ENCODE results near the gene MED12L.
"Not testable (repeated sequence)": the region's sequence is repeated elsewhere in the genome, so short reads cannot be mapped to it uniquely, and the experiment has no call there.

The MED12L gene

DNA sequence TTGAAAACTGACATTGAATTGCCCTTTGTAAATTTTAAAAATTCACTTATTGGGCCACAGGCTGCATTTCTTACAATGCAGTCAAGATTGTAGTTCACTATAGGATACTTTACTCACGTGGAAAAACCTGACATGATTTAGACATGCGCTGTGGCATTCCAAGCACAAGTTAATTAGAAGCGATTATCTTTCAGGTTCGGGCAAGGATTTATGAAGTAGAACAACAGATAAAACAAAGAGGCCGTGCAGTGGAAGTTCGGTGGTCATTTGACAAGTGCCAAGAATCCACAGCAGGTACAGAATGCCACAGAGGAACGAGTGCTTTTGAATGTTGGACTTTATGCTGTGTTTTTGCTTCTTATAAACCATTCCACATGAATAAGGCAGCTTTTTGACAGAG, 79.8 kb downstream of the MED12L start:
- Histone ChIP-seq H3K27ac (ENCODE audit: low read length) (no peak overlapping the region), H3K4me3 (ENCODE audit: low read depth in 1 of 2, low read length in 2 of 2) (no peak overlapping the region), H3K36me3 (ENCODE audit: control insufficient read depth in 1 of 2, insufficient read depth in 2 of 2, low read length in 2 of 2) (no peaks in the 10 kb centered on the region), H3K9me3 (ENCODE audit: control insufficient read depth in 1 of 2, low read length in 2 of 2) (no peaks in the 10 kb centered on the region), H3K4me1 (ENCODE audit: control insufficient read depth in 1 of 2, insufficient read depth in 2 of 2, low read length in 2 of 2) (no peaks in the 10 kb centered on the region), H3K27me3 (ENCODE audit: low read depth, low read length) (no peaks in the 10 kb centered on the region)

DNA sequence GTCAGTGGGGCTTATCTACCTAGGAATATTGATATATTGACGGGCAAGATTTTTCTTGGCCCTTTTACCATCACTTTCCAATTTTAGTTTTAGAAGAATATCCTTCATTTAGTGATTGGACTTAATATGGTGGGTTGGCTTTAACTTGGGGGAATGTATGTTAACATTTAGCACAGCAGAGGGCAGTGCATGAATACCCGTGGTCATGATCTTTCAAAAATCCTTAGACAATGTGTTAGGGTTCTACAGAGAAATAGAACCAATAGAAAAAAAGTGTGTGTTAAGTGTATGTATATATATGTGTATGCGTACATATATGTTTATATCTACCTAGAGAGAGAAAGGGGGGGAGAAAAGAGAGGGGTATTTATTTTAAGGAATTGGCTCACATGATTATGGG, 80.7 kb downstream of the MED12L start:
- H3K4me3 ChIP-seq (ENCODE audit: low read depth in 1 of 2, low read length in 2 of 2): no peak overlapping the region
- no peaks in the 10 kb centered on the region for H3K36me3 ChIP-seq (ENCODE audit: control insufficient read depth in 1 of 2, insufficient read depth in 2 of 2, low read length in 2 of 2)
- H3K27ac ChIP-seq (ENCODE audit: low read length): no peak overlapping the region
- no peaks in the 10 kb centered on the region for H3K9me3 ChIP-seq (ENCODE audit: control insufficient read depth in 1 of 2, low read length in 2 of 2)
- no peaks in the 10 kb centered on the region for H3K27me3 ChIP-seq (ENCODE audit: low read depth, low read length)
- H3K4me1 ChIP-seq (ENCODE audit: control insufficient read depth in 1 of 2, insufficient read depth in 2 of 2, low read length in 2 of 2): peaks cover 0 to 6% of the 10 kb centered on the region in 2 donors

DNA sequence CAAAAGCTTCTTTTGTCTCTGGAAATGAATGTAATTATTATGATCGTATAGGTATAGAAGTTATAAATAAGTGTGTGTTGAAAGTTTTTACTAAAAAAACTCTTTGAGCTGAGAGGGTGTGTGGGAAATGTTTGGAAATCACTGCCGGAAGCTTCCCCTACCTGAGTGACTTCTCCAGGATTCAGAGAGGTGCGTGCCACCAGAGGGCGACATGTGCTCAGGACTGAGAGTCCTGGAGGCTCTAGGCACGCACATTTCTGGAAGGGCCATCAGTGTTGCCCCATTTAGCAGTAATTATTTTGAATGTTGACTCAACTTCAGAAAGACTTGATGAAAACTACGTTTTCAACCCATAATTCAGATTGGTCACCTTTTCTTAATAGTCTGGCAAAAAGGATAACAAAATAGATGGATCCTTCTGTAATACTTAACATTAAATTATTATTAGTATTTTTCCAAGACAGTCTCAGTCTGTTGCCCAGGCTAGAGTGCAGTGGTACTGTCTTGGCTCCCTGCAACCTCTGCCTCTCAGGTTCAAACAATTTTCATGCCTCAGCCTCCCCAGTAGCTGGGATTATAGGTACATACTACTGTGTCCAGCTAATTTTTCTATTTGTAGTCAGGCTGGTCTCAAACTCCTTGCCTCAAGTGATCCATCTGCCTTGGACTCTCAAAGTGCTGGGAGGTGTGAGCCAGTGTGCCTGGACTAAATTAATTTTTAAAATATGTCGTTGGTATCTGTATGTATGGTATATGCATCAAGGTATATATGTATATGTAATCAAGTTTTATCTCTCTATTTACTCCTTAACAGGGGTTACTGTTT, 83.0 kb downstream of the MED12L start:
- Histone ChIP-seq H3K36me3 (ENCODE audit: control insufficient read depth in 1 of 2, insufficient read depth in 2 of 2, low read length in 2 of 2) (no peaks in the 10 kb centered on the region), H3K27me3 (ENCODE audit: low read depth, low read length) (no peaks in the 10 kb centered on the region), H3K9me3 (ENCODE audit: control insufficient read depth in 1 of 2, low read length in 2 of 2) (no peaks in the 10 kb centered on the region), H3K4me1 (ENCODE audit: control insufficient read depth in 1 of 2, insufficient read depth in 2 of 2, low read length in 2 of 2) (peaks cover 0 to 6% of the 10 kb centered on the region in 2 donors), H3K4me3 (ENCODE audit: low read depth in 1 of 2, low read length in 2 of 2) (no peak overlapping the region), H3K27ac (ENCODE audit: low read length) (no peak overlapping the region)

DNA sequence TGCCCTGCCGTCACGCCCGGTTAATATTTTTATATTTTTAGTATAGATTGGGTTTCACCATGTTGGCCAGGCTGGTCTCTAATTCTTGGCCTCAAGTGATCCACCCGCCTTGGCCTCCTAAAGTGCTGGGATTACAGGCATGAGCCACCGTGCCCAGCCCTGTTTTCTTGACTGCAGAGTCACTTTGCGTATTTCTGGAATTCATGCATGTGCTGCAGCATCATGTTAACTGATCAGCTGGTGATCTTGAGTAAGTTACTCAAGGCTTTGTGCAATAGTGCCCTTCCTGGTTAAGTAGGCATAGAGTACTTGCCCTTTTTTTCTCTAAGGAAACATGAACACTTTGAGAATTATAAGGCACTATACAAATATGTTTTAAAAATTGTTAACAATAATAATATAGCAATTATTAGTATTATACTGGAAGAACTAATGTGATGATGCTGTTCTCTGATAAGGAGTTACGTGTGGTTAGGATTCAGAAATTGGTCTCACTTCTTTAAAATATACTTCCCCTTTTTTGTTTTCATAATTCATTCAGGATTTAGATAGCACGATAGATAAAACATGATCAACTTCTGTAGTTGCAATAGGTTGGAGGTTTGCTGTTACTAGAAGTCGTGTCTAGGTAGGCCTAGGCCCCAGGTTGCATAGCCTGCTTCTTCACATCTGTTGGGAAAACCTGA, 83.9 kb downstream of the MED12L start:
- Histone ChIP-seq H3K27me3 (ENCODE audit: low read depth, low read length) (no peaks in the 10 kb centered on the region), H3K4me3 (ENCODE audit: low read depth in 1 of 2, low read length in 2 of 2) (no peak overlapping the region), H3K27ac (ENCODE audit: low read length) (peak overlapping the region; percentile 2), H3K9me3 (ENCODE audit: control insufficient read depth in 1 of 2, low read length in 2 of 2) (no peaks in the 10 kb centered on the region), H3K36me3 (ENCODE audit: control insufficient read depth in 1 of 2, insufficient read depth in 2 of 2, low read length in 2 of 2) (no peaks in the 10 kb centered on the region), H3K4me1 (ENCODE audit: control insufficient read depth in 1 of 2, insufficient read depth in 2 of 2, low read length in 2 of 2) (peaks cover 0 to 6% of the 10 kb centered on the region in 2 donors)

DNA sequence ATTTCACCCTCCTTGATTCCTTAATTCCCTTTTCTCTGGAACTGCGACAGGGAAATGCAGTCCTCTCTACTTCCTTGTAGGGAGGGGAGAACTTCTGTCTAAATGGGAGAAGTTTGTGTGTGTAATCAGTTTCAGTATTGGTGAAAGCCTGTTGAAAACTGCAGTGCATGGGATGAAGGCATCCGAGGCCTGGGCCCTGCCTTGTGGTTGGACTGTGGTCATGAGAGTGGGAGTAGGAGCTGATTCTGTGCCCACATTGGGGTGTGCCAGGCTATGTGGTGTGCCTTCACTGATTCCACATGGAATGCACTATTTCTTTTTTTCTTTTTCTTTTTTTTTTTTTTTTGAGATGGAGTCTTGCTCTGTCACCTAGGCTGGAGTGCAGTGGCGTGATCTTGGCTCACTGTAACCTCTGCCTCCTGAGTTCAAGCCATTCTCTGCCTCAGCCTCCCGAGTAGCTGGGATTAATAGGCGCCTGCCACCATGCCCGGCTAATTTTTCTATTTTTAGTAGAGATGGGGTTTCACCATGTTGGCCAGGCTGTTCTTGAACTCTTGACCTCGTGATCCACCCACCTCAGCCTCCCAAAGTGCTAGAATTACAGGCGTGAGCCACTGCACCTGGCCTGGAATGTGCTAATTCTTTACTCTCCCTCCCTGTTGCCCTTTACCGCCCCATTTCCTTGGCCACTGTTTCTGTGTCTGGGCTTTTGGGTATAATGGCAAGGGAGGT, 84.7 kb downstream of the MED12L start:
- H3K4me3 ChIP-seq (ENCODE audit: low read depth in 1 of 2, low read length in 2 of 2); H3K4me1 ChIP-seq (ENCODE audit: control insufficient read depth in 1 of 2, insufficient read depth in 2 of 2, low read length in 2 of 2); H3K9me3 ChIP-seq (ENCODE audit: control insufficient read depth in 1 of 2, low read length in 2 of 2); H3K36me3 ChIP-seq (ENCODE audit: control insufficient read depth in 1 of 2, insufficient read depth in 2 of 2, low read length in 2 of 2); H3K27me3 ChIP-seq (ENCODE audit: low read depth, low read length): not testable (repeated sequence)
- H3K27ac ChIP-seq (ENCODE audit: low read length): peak overlapping the region; percentile 34

DNA sequence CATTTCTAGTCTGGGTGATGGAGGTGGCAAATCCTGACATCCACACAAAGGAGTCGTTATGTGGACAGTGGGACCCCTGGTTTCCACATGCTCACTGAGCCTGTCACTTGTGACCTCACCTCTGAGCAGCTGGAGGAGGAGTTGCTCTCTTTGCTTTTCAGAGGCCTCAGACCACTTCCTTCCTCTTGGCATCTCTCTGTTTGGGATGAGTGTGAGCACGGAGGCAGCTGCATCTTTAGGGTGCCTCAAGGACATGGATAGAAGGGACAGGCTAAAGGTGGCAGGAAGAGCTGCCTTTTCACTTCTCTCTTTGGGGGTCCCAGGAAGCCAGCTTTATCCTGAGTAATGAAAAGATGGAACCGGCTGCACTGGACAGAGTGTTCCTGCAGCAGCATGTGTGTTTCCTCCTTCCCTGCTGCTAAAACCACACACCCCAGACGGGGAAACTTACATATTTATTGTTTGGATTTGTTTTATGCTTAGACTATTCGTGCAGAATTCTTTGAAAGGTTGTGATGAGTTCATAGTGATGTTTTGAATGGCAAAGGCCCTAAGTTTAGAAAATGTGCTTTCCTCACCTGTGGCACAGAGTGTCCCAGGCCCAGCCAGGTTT, 85.8 kb downstream of the MED12L start:
- no peak overlapping the region for H3K27ac ChIP-seq (ENCODE audit: low read length)
- H3K27me3 ChIP-seq (ENCODE audit: low read depth, low read length): no peaks in the 10 kb centered on the region
- peaks cover 0 to 6% of the 10 kb centered on the region in 2 donors for H3K4me1 ChIP-seq (ENCODE audit: control insufficient read depth in 1 of 2, insufficient read depth in 2 of 2, low read length in 2 of 2)
- no peak overlapping the region for H3K4me3 ChIP-seq (ENCODE audit: low read depth in 1 of 2, low read length in 2 of 2)
- no peaks in the 10 kb centered on the region for H3K36me3 ChIP-seq (ENCODE audit: control insufficient read depth in 1 of 2, insufficient read depth in 2 of 2, low read length in 2 of 2)
- H3K9me3 ChIP-seq (ENCODE audit: control insufficient read depth in 1 of 2, low read length in 2 of 2): no peaks in the 10 kb centered on the region

DNA sequence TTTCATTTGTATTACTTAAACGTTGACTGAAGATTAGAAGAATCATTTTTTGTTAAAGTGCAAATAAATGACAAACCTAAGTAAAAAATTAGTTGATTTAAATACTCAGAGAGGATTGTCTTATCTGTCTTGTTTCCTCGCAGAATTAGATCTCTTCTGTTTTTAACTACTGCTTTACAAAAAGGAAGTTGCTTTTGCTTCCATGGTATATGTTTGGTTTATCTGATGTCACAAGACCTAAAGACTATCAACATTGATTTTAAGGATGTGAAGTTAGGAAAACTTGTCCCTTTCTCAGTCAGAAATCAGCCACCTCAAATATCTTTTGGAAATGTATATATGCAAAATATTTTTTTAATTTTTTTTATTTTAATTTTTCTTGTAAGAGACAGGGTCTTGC, 88.9 kb downstream of the MED12L start:
- H3K27me3 ChIP-seq (ENCODE audit: low read depth, low read length): no peaks in the 10 kb centered on the region
- no peak overlapping the region for H3K4me3 ChIP-seq (ENCODE audit: low read depth in 1 of 2, low read length in 2 of 2)
- H3K27ac ChIP-seq (ENCODE audit: low read length): no peak overlapping the region
- peaks cover 0 to 6% of the 10 kb centered on the region in 2 donors for H3K4me1 ChIP-seq (ENCODE audit: control insufficient read depth in 1 of 2, insufficient read depth in 2 of 2, low read length in 2 of 2)
- H3K9me3 ChIP-seq (ENCODE audit: control insufficient read depth in 1 of 2, low read length in 2 of 2): no peaks in the 10 kb centered on the region
- no peaks in the 10 kb centered on the region for H3K36me3 ChIP-seq (ENCODE audit: control insufficient read depth in 1 of 2, insufficient read depth in 2 of 2, low read length in 2 of 2)

DNA sequence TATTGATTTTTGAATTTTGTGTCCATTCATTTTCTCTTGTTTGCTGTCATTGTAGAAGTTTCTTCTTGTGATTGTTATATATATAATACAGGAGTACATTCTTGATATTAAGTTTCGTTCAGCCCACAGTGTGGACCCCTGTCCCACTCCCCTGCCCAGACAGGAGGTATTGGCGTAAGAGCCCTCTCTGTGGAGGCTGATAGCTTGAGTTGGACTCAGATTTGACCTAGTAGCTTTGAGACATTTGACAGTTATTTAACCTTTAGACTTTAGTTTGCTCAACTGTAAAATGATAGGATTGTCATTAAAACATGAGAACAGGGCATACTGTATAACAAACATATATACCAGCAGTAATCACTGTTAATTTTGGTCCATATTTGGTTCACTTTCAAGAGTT, 90.5 kb downstream of the MED12L start:
- Histone ChIP-seq H3K27ac (ENCODE audit: low read length) (no peak overlapping the region), H3K36me3 (ENCODE audit: control insufficient read depth in 1 of 2, insufficient read depth in 2 of 2, low read length in 2 of 2) (no peaks in the 10 kb centered on the region), H3K9me3 (ENCODE audit: control insufficient read depth in 1 of 2, low read length in 2 of 2) (no peaks in the 10 kb centered on the region), H3K27me3 (ENCODE audit: low read depth, low read length) (no peaks in the 10 kb centered on the region), H3K4me1 (ENCODE audit: control insufficient read depth in 1 of 2, insufficient read depth in 2 of 2, low read length in 2 of 2) (no peaks in the 10 kb centered on the region), H3K4me3 (ENCODE audit: low read depth in 1 of 2, low read length in 2 of 2) (no peak overlapping the region)

DNA sequence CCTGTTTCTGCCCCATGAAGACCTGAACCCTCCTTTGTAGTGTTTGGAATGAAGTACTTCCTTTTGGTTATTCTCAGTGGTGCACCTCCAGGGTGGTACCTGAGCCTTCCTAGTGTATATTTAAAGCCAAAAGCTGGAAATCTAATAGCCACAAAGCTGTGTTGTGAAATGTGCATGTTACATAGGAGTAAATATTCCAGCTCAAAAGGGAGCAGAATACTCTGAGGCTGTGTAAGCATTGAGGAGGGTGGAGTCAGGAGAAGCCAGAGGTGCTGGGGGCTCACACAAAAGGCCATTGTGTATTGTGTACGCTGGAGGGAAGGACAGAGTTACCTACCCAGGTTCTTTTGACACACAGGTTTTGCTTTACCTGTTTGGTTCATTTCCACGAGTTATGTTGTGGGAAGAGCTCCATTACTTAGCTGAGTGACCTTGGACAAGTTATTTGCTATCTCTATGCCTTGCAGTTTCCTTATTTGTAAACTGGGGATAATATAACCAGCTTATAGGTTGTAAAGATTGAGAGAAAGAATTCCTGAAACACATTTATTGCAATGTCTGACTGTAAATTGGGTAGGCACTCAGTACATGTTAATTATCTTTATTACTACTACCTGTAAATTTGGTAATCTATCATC, 92.9 kb downstream of the MED12L start:
- Histone ChIP-seq H3K36me3 (ENCODE audit: control insufficient read depth in 1 of 2, insufficient read depth in 2 of 2, low read length in 2 of 2) (no peaks in the 10 kb centered on the region), H3K4me3 (ENCODE audit: low read depth in 1 of 2, low read length in 2 of 2) (no peak overlapping the region), H3K4me1 (ENCODE audit: control insufficient read depth in 1 of 2, insufficient read depth in 2 of 2, low read length in 2 of 2) (no peaks in the 10 kb centered on the region), H3K27me3 (ENCODE audit: low read depth, low read length) (no peaks in the 10 kb centered on the region), H3K27ac (ENCODE audit: low read length) (no peak overlapping the region), H3K9me3 (ENCODE audit: control insufficient read depth in 1 of 2, low read length in 2 of 2) (no peaks in the 10 kb centered on the region)

DNA sequence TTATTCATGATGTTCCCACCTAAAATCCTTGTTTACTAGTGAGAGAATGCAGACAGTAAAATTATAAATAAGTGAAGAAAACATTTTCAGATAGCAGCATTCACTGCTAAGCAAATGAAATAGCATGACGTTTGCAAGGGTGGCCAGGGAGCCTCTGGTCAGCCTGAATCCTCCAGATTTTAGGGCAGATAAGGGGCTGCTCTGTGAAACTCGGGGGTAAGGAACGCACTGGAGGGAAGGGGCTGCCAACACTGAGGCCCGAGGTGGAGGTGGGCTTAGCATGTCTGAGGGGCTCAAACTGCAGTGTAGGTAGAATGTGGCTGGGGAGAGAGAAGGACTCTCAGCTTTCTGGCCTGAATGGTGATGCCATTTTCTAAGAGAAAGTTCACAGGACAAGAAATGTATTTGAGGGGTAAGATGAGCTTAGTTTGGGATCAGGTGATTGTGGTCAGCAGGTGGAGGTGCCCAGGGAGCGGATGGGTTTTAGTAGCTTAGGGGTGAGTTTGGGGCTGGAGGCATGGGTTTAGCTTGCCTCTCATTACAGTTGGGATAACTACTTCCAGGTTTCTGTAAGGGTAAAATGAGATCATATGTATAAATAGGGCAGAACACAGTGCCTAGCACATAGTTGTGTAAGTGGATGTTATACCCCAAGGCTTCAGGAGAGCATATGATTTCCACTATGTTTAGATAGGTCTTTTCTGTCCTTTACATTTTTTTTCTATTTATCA, 97.0 kb downstream of the MED12L start:
- Histone ChIP-seq H3K9me3 (ENCODE audit: control insufficient read depth in 1 of 2, low read length in 2 of 2) (no peaks in the 10 kb centered on the region), H3K27me3 (ENCODE audit: low read depth, low read length) (no peaks in the 10 kb centered on the region), H3K4me1 (ENCODE audit: control insufficient read depth in 1 of 2, insufficient read depth in 2 of 2, low read length in 2 of 2) (no peaks in the 10 kb centered on the region), H3K27ac (ENCODE audit: low read length) (no peak overlapping the region), H3K4me3 (ENCODE audit: low read depth in 1 of 2, low read length in 2 of 2) (no peak overlapping the region), H3K36me3 (ENCODE audit: control insufficient read depth in 1 of 2, insufficient read depth in 2 of 2, low read length in 2 of 2) (no peaks in the 10 kb centered on the region)

All from muscle layer of duodenum (tissue), 2 donors.